GM10248 (cell line): Measurements from ENCODE around the gene TLE7.
A peak's percentile ranks its signal among the peaks of the same experiment; 100 is the strongest.

Experiments used
- CTCF ChIA-PET: fragments of 300-600 bp; sonication (Branson Sonifier 250); formaldehyde crosslinking; extraction: SDS; loops from one replicate; lab custom pipeline; 2021; ENCODE audit warnings: antibody characterized with exemption; lab: Yijun Ruan, JAX
- POLR2A ChIA-PET: fragments of 350-650 bp; sonication (Branson Sonifier 250); formaldehyde crosslinking; extraction: SDS; loops from one replicate; lab custom pipeline; 2020; ENCODE audit warnings: antibody characterized with exemption; lab: Yijun Ruan, JAX
- DNase-seq: peaks from one replicate; pipeline ENCODE4 v3.0.0; 2012; ENCODE audit errors: extremely low spot score
- TF ChIP-seq, protein P1 (sequence below): IDR thresholded peaks from 2 replicates; pipeline ENCODE4 v1.5.1; 2012; ENCODE audit warnings: mild to moderate bottlenecking, low read depth; ENCODE audit errors: extremely low read depth, missing control alignments, control extremely low read depth

TLE7 gene

DNA sequence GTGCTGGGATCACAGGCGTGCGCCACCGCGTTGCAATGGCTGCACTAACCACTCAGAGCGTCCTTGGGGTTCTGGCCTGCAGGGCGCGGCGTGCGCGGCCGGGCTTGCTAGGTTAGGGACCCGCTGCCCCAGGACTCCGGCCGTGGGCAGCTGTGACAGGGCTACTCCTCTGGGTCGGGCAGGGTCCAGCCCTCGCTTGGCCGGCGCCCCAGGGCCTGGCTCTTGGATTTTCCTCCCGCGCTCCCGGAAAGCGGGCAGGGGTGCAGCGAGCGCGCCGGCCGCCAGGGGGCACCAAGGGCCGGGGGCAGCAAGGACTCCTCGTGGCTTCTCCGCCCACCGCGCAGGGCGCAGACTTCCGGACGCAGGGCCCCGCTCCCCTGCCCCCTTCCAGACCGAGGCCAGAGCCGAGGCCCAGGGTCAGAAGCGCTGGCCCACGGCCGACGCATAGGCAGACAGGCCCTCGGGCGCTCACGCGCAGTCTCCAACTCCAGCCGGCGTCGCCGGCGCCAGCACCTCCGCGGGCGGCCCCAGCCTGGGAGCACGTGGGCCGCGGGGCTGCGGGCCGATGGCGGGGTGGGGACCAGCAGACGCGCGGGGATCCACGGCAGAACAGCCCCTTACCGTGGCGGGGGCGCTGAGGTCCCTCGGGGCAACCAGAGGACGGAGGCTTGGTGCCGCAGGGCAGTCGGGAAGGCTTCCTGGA, 355 bp downstream of the TLE7 start:
- DNase-seq = no peak
- TF ChIP-seq, protein P1, sequence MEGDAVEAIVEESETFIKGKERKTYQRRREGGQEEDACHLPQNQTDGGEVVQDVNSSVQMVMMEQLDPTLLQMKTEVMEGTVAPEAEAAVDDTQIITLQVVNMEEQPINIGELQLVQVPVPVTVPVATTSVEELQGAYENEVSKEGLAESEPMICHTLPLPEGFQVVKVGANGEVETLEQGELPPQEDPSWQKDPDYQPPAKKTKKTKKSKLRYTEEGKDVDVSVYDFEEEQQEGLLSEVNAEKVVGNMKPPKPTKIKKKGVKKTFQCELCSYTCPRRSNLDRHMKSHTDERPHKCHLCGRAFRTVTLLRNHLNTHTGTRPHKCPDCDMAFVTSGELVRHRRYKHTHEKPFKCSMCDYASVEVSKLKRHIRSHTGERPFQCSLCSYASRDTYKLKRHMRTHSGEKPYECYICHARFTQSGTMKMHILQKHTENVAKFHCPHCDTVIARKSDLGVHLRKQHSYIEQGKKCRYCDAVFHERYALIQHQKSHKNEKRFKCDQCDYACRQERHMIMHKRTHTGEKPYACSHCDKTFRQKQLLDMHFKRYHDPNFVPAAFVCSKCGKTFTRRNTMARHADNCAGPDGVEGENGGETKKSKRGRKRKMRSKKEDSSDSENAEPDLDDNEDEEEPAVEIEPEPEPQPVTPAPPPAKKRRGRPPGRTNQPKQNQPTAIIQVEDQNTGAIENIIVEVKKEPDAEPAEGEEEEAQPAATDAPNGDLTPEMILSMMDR = no peak
- ChIA-PET CTCF (no interaction called here), POLR2A (no interaction called here)

DNA sequence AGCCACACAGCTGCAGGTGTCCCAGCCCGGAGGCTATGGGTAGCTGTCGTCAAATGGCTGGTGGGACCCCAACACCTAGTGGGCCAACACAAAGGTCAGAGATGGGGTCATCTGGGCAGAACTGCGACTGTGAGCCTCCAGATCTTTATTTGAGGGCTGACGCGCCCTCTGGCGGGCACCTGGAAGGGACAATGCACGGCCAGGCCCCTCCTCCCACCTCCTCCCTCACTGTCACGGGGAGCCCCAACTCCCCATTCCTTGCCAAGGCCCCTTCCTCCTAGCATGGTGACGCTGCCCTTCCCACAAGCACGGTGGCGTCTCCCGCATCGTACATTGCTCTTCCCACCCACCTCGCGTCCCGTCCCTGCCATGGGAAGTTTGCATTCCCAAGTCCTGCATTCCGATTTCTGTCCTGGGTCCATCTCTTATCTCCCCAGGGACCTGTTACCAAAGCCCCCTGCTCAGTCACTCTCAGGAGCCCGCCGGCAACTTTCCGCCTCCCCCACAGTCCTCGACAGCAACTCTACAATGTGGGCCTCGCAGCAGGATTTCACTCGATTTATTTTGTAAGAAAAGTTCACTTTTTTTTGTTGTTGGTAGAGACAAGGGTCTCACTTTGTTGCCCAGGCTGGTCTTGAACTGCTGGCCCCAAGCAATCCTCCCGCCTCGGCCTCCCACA, 1.0 kb downstream of the TLE7 start:
- TF ChIP-seq, protein P1 = no peak
- ChIA-PET POLR2A (no interaction called here), CTCF (interaction anchor here (0.9 to 1.9 kb wide), 6 partner anchors 9 to 61 kb away, joined by 3 to 10 read pairs (median 3); no protein-coding TSS in a partner anchor)
- peak; percentile 67 for DNase-seq

DNA sequence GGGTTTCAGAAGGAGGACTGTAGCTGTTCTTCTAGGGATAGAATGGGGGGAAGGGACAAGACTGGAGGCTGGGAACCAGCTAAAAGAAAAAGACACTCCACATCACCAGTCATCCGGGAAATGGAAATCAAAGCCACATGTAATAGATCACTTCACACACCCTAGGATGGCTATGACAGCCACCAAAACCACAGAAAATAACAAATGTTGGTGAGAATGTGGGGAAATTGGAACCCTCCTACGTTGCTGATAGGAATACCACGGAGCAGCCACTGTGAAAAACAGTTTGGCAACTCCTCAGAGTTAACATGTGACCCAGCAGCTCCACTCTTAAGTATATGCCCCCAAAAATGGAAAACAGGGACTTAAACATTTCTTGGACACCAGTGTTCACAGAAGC, 2.3 kb downstream of the TLE7 start:
- DNase-seq = no peak
- POLR2A ChIA-PET = no interaction called here
- TF ChIP-seq, protein P1 = no peak
- CTCF ChIA-PET = interaction anchor here (0.9 to 1.9 kb wide), 8 partner anchors 10 to 172 kb away, joined by 3 to 10 read pairs (median 3); no protein-coding TSS in a partner anchor

DNA sequence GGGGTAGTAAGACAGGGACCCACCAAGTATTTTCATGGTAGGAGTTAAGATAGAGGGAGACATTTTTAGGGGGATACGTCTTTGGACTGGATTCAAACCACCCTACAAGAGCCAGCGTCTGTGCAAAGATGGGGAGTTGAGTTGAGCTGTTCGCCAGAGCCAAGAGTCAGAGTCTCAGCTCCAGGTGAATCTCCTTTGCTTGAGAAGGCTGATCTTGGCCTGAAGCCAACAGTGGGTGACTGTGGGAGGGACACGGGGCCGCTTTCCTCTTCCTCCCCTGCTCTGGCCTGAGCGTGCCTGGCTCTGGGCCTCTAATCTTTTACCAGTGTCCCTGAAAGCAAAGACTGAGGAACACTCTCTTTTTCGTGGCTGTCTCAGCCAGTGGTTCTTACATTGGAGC, 5.4 kb downstream of the TLE7 start:
- ChIA-PET POLR2A (no interaction called here), CTCF (interaction anchor here (1.2 to 2.0 kb wide), 3 partner anchors 9 to 63 kb away, joined by 3 to 6 read pairs (median 3); no protein-coding TSS in a partner anchor)
- no peak for DNase-seq
- TF ChIP-seq, protein P1 = no peak

DNA sequence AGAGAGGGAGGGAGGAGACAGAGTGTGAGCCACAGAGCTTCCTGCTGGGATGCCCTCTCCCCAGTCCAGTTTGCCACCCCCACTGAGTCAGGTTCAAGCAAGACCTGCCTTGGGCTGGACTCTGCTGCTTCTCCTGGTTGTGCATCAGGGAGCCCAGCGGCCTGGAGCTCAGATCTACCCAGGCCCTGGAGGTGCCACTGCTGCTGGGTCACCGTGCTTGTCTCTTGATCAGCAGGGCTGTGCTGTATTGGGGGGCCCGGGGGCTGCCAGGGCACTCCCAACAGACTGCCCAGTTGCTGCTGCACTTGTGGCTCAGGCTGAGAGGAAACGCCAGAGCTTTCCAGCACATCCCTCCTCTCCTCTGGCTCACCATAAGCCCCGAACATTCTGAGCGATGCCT, 8.9 kb downstream of the TLE7 start:
- TF ChIP-seq, protein P1 = no peak
- ChIA-PET CTCF (interaction anchor here (1.1 to 2.2 kb wide), 6 partner anchors 11 to 178 kb away, joined by 3 to 11 read pairs (median 5); no protein-coding TSS in a partner anchor), POLR2A (no interaction called here)
- DNase-seq = peak; percentile 7

DNA sequence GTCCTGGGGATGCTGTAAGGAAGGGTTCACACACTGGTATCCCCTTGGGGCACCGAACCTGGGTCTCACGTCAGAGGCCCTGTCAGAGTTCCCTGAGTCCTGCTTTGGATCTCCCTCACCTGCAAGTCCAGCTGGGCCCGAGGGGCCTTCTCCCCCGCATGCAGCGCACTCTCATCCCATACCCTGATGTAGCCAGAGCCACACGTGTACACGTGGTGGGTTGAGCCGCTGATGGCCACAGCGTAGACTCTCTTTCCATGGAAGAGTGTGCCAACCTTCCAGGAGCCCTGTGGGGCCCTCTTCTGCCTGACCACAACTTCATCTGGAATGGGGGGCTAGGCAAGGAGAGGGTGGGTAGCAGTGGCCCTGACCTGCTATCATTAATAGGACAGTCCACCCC, 9.9 kb downstream of the TLE7 start:
- no peak for DNase-seq
- TF ChIP-seq, protein P1 = no peak
- ChIA-PET CTCF (interaction anchor here (1.1 to 2.2 kb wide), 3 partner anchors 10 to 68 kb away, joined by 5 to 11 read pairs (median 6); no protein-coding TSS in a partner anchor), POLR2A (no interaction called here)
